Sigmoid colon (tissue), 7 donors: ENCODE results near the gene UTP11. TPM values are rescaled to one million over a fixed set of nuclear protein-coding genes. Genes with fewer than 3 reads are reported as not detected.

Source experiments
- DNase-seq: peaks from one replicate; pipeline ENCODE4 v3.0.0-alpha.2; 2019
- H3K27ac ChIP-seq, 4 donors: fragments of 200-600 bp; sonication (generic); one replicate each; pipeline ENCODE4 v1.5.1; 2016 to 2019; ENCODE audit warnings: mild to moderate bottlenecking in 1 of 4
- H3K27me3 ChIP-seq, 3 donors: fragments of 200-600 bp; sonication (generic); one replicate each; pipeline ENCODE4 v1.5.1; 2019; ENCODE audit warnings: mild to moderate bottlenecking in 1 of 3
- H3K36me3 ChIP-seq, 4 donors: fragments of 200-600 bp; sonication (generic); one replicate each; pipeline ENCODE4 v1.5.1; 2016 to 2019
- H3K4me1 ChIP-seq, 4 donors: fragments of 200-600 bp; sonication (generic); one replicate each; pipeline ENCODE4 v1.5.1; 2017 to 2019
- H3K4me3 ChIP-seq, 4 donors: fragments of 200-600 bp; sonication (generic); one replicate each; pipeline ENCODE4 v1.5.1; 2017 to 2019; ENCODE audit warnings: mild to moderate bottlenecking in 2 of 4, moderate library complexity in 1 of 4
- H3K9me3 ChIP-seq, 4 donors: fragments of 200-600 bp in 3 of 4; sonication (generic) in 3 of 4; one replicate each; pipeline versions ENCODE4 v1.5.1 to v1.6.1; 2013 to 2019
- CTCF ChIP-seq, 4 experiments: fragments of 450-650 bp in 3 of 4; fragments of 200-600 bp in 1 of 4; IDR thresholded peaks; one replicate each; pipeline ENCODE4 v1.5.1; 2016 to 2019; ENCODE audit warnings: antibody characterized with exemption in 4 of 4, mild to moderate bottlenecking in 3 of 4, moderate library complexity in 2 of 4
- EP300 ChIP-seq, 4 donors: sonication (generic); formaldehyde crosslinking; IDR thresholded peaks; one replicate each; pipeline ENCODE4 v1.6.1; 2017; ENCODE audit warnings: antibody characterized with exemption in 4 of 4
- POLR2A ChIP-seq, 2 donors: fragments of 450-650 bp; IDR thresholded peaks; one replicate each; pipeline ENCODE4 v1.6.1; 2016; ENCODE audit warnings: antibody characterized with exemption in 2 of 2, mild to moderate bottlenecking in 2 of 2, moderate library complexity in 2 of 2
- POLR2AphosphoS5 ChIP-seq, 4 donors: sonication (generic); formaldehyde crosslinking; IDR thresholded peaks; one replicate each; pipeline ENCODE4 v1.6.1; 2017; ENCODE audit warnings: antibody characterized with exemption in 4 of 4
- WGBS, 2 donors: extraction: QIAGEN DNeasy Blood & Tissue Kit; methylation state at CpG; one replicate each; pipeline ENCODE4 v1.1.7; 2013; 5-methylcytosine and 5-hydroxymethylcytosine counted together
- intact Hi-C: fragments of 100-400 bp; cut with DNase I; formaldehyde crosslinking; loops from one replicate; pipeline ENCODE4 v1.15.1; 2023
- polyA plus RNA-seq, 3 donors: library from polyadenylated mRNA; stranded (reverse); fragments of 200-250 nt; gene quantifications; one replicate each; pipeline ENCODE4 v1.2.3, GENCODE V29; 2013
- total RNA-seq, 4 donors: library from RNA; depleted of rRNA; stranded (reverse); fragments of >200 nt; gene quantifications; one replicate each; pipeline ENCODE4 v1.1.0, GENCODE V29; 2016
- donor health status: healthy with polysubstance abuse.
- donor health status: Bipolar disorder and iron deficiency.
- donor health status: healthy.

UTP11 gene
- total and polyA plus RNA-seq, 7 donors, result 14.4 to 76.5 (median 54.8) TPM

DNA sequence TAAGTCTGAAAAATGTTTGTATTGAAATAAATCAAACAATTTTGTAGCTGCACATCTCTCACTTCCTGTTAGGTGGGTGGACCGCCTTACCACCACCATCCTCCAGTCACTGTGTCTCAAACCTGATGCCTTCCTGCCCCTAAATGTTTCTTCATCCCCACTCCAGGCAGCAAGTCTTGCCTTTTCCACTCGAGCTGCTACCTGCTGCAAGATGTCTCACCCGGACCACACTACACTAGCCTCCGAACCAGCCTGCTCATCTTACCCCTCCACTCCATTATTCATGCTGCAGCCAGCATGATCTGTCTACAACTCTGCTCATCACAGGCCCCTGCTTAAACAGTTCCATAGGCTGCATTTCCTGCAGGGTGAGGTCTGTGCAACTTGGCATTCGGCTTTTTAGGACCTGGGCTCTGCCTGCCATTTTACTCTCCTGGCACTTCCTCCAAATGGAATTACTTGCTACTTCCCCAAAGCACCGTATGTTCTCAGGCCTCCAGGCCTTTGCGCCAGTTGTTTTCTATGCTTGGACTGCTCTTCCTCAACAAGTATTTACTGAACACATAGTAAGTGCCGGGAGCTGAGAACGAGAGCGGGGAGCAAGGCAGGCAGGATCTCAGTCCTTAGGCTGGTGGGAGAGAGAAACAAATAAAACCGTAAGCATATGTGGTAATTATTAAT is 17.5 kb upstream of the UTP11 start:
- no peak for TF ChIP-seq POLR2A (IDR thresholded peaks at IDR 0.05)
- TF ChIP-seq POLR2AphosphoS5 (IDR thresholded peaks at IDR 0.05), result peak in 1 of 4 donors; percentile 51
- no peak for TF ChIP-seq EP300 (IDR thresholded peaks at IDR 0.05)
- no peak for TF ChIP-seq CTCF (IDR thresholded peaks at IDR 0.05)
- H3K27me3 ChIP-seq, result no peaks in the 10 kb centered on the region
- H3K27ac ChIP-seq, result peak overlapping the region; percentile 88 to 97 (median 95)
- H3K36me3 ChIP-seq, result peaks cover 0 to 23% (median 8%) of the 10 kb centered on the region in 4 donors
- no peak for DNase-seq
- intact Hi-C loops, result no loop called here
- H3K4me1 ChIP-seq, result peaks cover 0 to 61% (median 52%) of the 10 kb centered on the region in 4 donors
- peak overlapping the region; percentile 41 to 62 (median 56) for H3K4me3 ChIP-seq
- 58% methylated on average over 11 of the region's 11 CpGs for WGBS, 2 donors
- H3K9me3 ChIP-seq, result no peaks in the 10 kb centered on the region

DNA sequence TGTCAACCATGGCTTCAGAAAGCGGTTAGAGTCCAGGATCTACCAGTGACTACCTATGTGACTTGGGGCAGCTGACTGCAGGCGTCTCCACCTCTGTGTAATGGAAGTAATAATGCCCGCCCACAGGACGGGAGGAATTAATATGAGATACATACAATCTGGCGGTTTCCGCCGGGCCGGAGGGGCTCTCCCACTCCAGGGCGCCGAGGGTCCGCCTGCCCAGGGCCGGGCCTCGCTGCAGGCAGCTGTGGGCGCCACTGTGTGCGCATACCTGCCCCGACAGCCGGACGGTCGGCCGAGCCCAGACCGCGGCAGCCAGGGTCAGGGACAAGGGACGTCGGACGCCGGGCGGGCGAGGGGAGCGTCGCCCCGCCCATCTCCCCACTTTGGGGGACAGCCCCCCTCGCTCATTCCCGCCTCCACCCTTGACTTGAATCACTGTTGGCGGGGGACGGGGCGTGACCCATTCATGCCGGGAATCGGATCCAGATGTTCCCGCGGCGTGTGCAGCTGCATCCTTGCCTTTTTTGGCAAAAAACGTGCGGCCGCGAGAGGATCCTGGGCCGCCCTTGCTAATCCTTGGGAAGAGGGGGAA is 16.7 kb upstream of the UTP11 start:
- WGBS, 2 donors, result 8 to 29% methylated on average over 46 of the region's 46 CpGs
- DNase-seq, result peak; percentile 96
- no peaks in the 10 kb centered on the region for H3K27me3 ChIP-seq
- intact Hi-C loops, result no loop called here
- H3K9me3 ChIP-seq, result no peaks in the 10 kb centered on the region
- TF ChIP-seq POLR2AphosphoS5 (IDR thresholded peaks at IDR 0.05), result peak; percentile 68 to 93 (median 79)
- peak in 3 of 4 donors; percentile 57 to 94 (median 65) for TF ChIP-seq EP300 (IDR thresholded peaks at IDR 0.05)
- peak in 1 of 2 donors; percentile 30 for TF ChIP-seq POLR2A (IDR thresholded peaks at IDR 0.05)
- no peak for TF ChIP-seq CTCF (IDR thresholded peaks at IDR 0.05)
- peaks cover 0 to 23% (median 8%) of the 10 kb centered on the region in 4 donors for H3K36me3 ChIP-seq
- peak overlapping the region; percentile 41 to 62 (median 56) for H3K4me3 ChIP-seq
- H3K27ac ChIP-seq, result peak overlapping the region; percentile 88 to 97 (median 95)
- H3K4me1 ChIP-seq, result peaks cover 0 to 65% (median 60%) of the 10 kb centered on the region in 4 donors

- intact Hi-C loops, result no loop called here
- no peak for TF ChIP-seq CTCF (IDR thresholded peaks at IDR 0.05)
- no peak for TF ChIP-seq POLR2A (IDR thresholded peaks at IDR 0.05)
- no peak for TF ChIP-seq EP300 (IDR thresholded peaks at IDR 0.05)
- no peak for TF ChIP-seq POLR2AphosphoS5 (IDR thresholded peaks at IDR 0.05)
- H3K4me1 ChIP-seq, result peaks cover 0 to 81% (median 76%) of the 10 kb centered on the region in 4 donors
Observed at GRCh38 chr1:37997256-37998088, 15.1 kb upstream of the UTP11 start.

DNA sequence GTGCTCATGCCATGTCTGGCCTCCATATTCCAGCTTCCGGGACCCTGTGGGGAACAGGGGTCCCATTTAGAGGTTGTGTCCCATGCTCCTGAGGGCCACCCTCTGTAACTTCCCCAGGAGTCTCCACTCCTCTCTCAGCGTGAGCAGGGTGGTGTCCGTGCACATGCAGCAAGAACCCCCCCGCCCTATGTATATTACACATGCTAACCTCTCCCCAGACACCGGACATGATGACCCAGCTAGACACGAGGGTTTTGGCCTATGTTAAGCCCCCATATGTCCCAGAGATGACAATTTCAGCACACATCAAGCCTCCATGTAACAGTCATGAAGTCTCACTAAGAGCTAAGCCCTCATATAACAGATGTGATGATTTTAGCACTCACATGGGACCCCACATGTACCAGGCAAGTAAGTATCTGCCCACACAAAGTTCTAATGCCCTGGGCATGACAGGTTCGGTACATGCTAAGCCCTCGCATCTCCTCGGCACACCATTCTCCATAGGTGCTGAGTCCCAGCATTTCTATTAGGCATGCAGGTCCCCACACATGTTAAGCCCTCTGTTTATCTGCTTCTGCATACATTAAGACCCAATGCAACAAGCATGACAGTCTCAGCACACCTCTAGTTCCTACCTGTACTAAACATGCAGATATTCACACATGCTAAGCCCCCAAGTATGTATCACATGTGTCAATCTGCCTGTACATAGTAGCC is 14.3 kb upstream of the UTP11 start:
- Histone ChIP-seq H3K4me3 (no peak overlapping the region), H3K27ac (peak overlapping the region; percentile 88 to 97 (median 95)), H3K4me1 (peaks cover 0 to 89% (median 84%) of the 10 kb centered on the region in 4 donors), H3K9me3 (no peaks in the 10 kb centered on the region), H3K27me3 (no peaks in the 10 kb centered on the region), H3K36me3 (peaks cover 0 to 23% (median 8%) of the 10 kb centered on the region in 4 donors)
- TF ChIP-seq POLR2A (IDR thresholded peaks at IDR 0.05), result no peak
- no peak for TF ChIP-seq CTCF (IDR thresholded peaks at IDR 0.05)
- no peak for TF ChIP-seq POLR2AphosphoS5 (IDR thresholded peaks at IDR 0.05)
- no peak for TF ChIP-seq EP300 (IDR thresholded peaks at IDR 0.05)
- WGBS, 2 donors, result 83 to 87% methylated on average over 9 of the region's 9 CpGs
- intact Hi-C loops, result no loop called here
- no peak for DNase-seq

More at GRCh38 chr1:37997256-37998088, 15.1 kb upstream of the UTP11 start:
- 90% methylated on average over 25 of the region's 25 CpGs for WGBS, 2 donors
- peak overlapping the region; percentile 88 to 97 (median 95) for H3K27ac ChIP-seq
- H3K4me3 ChIP-seq, result no peak overlapping the region
- no peaks in the 10 kb centered on the region for H3K27me3 ChIP-seq
- DNase-seq, result no peak
- no peaks in the 10 kb centered on the region for H3K9me3 ChIP-seq
- peaks cover 0 to 23% (median 8%) of the 10 kb centered on the region in 4 donors for H3K36me3 ChIP-seq
